Fibroblast of pulmonary artery (primary cell): ENCODE results near the gene ABHD1.
"Not testable (repeated sequence)": the region's sequence is repeated elsewhere in the genome, so short reads cannot be mapped to it uniquely, and the experiment has no call there.

Experiments
- DNase-seq: peaks from one replicate; pipeline ENCODE4 v3.0.0-alpha.2; 2010; ENCODE audit warnings: low read depth
- H3K4me3 ChIP-seq: replicated peaks from 2 replicates; pipeline ENCODE4 v1.5.1; 2011; ENCODE audit warnings: low read depth, mild to moderate bottlenecking, control low read depth, low read length, moderate library complexity
- CTCF ChIP-seq: IDR thresholded peaks from 2 replicates; pipeline ENCODE4 v1.5.1; 2011; ENCODE audit warnings: mild to moderate bottlenecking, control low read depth, low read length, inconsistent platforms; ENCODE audit errors: missing control alignments

ABHD1 gene

GRCh38 chr2:27100036-27100435, 23.6 kb upstream of the ABHD1 start:
- H3K4me3 ChIP-seq: no peak overlapping the region
- TF ChIP-seq CTCF: no peak
- no peak for DNase-seq

GRCh38 chr2:27102329-27102728, 21.3 kb upstream of the ABHD1 start:
- no peak for DNase-seq

GRCh38 chr2:27105981-27106380, 17.6 kb upstream of the ABHD1 start:
- TF ChIP-seq CTCF: no peak
- no peak overlapping the region for H3K4me3 ChIP-seq
- no peak for DNase-seq

More at GRCh38 chr2:27102329-27102728, 21.3 kb upstream of the ABHD1 start:
- no peak overlapping the region for H3K4me3 ChIP-seq
- no peak for TF ChIP-seq CTCF

- H3K4me3 ChIP-seq: no peak overlapping the region
- TF ChIP-seq CTCF: no peak
- no peak for DNase-seq
These were observed 15.4 kb upstream of the ABHD1 start for GRCh38 chr2:27108221-27108620.

GRCh38 chr2:27109083-27109482, 14.5 kb upstream of the ABHD1 start:
- TF ChIP-seq CTCF: no peak
- no peak overlapping the region for H3K4me3 ChIP-seq
- no peak for DNase-seq

GRCh38 chr2:27110603-27111352, 12.8 kb upstream of the ABHD1 start:
- not testable (repeated sequence) for H3K4me3 ChIP-seq, DNase-seq

GRCh38 chr2:27111392-27112078, 12.1 kb upstream of the ABHD1 start:
- DNase-seq, H3K4me3 ChIP-seq: not testable (repeated sequence)

GRCh38 chr2:27115519-27115918, 8.1 kb upstream of the ABHD1 start:
- no peak for TF ChIP-seq CTCF
- no peak overlapping the region for H3K4me3 ChIP-seq
- no peak for DNase-seq
